Measurements from ENCODE around the gene ZNF331.

The ZNF331 gene

DNA sequence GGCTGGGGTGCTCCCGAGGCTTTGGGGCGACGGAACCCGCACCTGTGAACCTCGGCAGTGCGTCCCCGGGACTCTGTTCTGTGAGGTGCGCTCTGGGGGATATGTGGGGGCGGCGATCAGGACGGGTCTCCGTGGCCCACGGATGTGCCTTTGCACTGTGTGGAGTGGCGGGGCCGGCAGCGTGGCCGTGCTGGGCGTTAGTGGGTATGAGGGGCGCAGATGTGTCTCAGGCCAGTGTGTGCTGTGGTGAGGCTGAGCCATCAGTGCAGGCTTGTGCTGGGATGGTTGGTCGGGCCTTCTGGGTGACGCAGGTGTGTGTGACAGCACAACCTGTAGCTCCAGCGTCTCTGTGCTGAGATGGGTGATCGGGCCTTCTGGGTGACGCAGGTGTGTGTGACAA lies 16.9 kb downstream of the ZNF331 start:
- Histone ChIP-seq H3K36me3 (ENCODE audit: insufficient read depth, low read length) (peaks cover 5% of the 10 kb centered on the region), H3K27me3 (ENCODE audit: insufficient read depth, low read length) (no peaks in the 10 kb centered on the region), H2AFZ (ENCODE audit: low read depth, low read length) (no peak overlapping the region), H3K9me3 (ENCODE audit: low read length) (peaks cover 21% of the 10 kb centered on the region), H3K4me3 (ENCODE audit: low read length) (no peak overlapping the region), H3K4me1 (ENCODE audit: insufficient read depth, low read length) (no peaks in the 10 kb centered on the region)

DNA sequence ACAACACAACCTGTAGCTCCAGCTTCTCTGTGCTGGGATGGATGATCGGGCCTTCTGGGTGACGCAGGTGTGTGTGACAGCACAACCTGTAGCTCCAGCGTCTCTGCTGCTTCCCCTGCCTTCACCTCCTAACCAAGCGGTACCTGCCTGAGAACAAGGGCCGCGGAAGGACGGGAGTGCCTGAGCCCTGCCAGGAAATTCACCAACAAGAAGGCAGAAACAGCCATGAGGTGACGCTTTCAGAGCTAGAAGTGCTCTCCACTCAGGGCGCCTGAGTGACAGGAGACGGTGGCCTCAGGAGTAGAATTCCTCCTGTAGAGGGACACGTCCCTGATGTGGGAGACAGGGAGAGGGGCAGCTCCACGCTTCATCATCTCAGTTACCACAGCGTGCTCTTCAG lies 17.4 kb downstream of the ZNF331 start:
- H3K4me3 ChIP-seq (ENCODE audit: low read length) = no peak overlapping the region

DNA sequence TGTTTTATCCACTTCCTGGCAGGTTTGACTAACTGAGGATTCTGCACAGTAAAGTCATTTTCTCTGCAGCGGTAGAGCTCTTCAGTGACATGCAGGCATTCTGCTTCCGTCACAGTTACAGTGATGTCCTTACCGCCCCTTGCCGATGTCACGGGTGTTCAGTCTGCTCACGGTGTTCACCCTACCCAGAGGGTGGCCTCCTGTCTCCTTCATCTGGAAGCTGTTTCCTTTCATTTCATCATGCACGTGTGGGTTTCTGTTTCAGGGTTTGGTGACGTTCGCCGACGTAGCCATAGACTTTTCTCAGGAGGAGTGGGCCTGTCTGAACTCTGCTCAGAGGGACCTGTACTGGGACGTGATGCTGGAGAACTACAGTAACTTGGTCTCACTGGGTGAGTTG lies 33.4 kb downstream of the ZNF331 start:
- Histone ChIP-seq H3K4me1 (ENCODE audit: insufficient read depth, low read length) (no peaks in the 10 kb centered on the region), H2AFZ (ENCODE audit: low read depth, low read length) (no peak overlapping the region), H3K9me3 (ENCODE audit: low read length) (peaks cover 26% of the 10 kb centered on the region), H3K36me3 (ENCODE audit: insufficient read depth, low read length) (peaks cover 10% of the 10 kb centered on the region), H3K4me3 (ENCODE audit: low read length) (no peak overlapping the region), H3K27me3 (ENCODE audit: insufficient read depth, low read length) (no peaks in the 10 kb centered on the region)

More for the DNA sequence above, 17.4 kb downstream of the ZNF331 start:
- H2AFZ ChIP-seq (ENCODE audit: low read depth, low read length) = no peak overlapping the region
- no peaks in the 10 kb centered on the region for H3K4me1 ChIP-seq (ENCODE audit: insufficient read depth, low read length)
- H3K9me3 ChIP-seq (ENCODE audit: low read length) = peaks cover 21% of the 10 kb centered on the region
- peaks cover 5% of the 10 kb centered on the region for H3K36me3 ChIP-seq (ENCODE audit: insufficient read depth, low read length)
- H3K27me3 ChIP-seq (ENCODE audit: insufficient read depth, low read length) = no peaks in the 10 kb centered on the region

DNA sequence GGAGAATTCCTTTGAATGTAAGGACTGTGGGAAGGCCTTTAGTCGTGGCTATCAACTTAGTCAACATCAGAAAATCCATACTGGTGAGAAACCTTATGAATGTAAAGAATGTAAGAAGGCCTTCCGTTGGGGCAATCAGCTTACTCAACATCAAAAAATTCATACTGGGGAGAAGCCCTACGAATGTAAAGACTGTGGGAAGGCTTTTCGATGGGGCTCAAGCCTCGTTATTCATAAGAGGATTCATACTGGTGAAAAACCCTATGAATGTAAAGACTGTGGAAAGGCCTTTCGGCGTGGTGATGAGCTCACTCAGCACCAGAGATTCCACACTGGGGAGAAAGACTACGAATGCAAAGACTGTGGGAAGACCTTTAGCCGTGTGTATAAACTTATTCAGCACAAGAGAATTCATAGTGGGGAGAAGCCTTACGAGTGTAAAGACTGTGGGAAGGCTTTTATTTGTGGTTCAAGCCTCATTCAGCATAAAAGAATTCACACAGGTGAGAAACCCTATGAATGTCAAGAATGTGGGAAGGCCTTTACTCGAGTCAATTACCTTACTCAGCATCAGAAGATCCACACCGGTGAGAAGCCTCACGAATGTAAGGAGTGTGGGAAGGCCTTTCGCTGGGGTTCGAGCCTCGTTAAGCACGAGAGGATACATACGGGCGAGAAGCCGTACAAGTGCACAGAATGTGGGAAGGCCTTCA lies 39.2 kb downstream of the ZNF331 start:
- no peak overlapping the region for H3K4me3 ChIP-seq (ENCODE audit: low read length)
- no peaks in the 10 kb centered on the region for H3K27me3 ChIP-seq (ENCODE audit: insufficient read depth, low read length)
- H3K36me3 ChIP-seq (ENCODE audit: insufficient read depth, low read length) = peaks cover 21% of the 10 kb centered on the region
- H3K4me1 ChIP-seq (ENCODE audit: insufficient read depth, low read length) = no peaks in the 10 kb centered on the region
- H3K9me3 ChIP-seq (ENCODE audit: low read length) = peaks cover 49% of the 10 kb centered on the region
- H2AFZ ChIP-seq (ENCODE audit: low read depth, low read length) = no peak overlapping the region

DNA sequence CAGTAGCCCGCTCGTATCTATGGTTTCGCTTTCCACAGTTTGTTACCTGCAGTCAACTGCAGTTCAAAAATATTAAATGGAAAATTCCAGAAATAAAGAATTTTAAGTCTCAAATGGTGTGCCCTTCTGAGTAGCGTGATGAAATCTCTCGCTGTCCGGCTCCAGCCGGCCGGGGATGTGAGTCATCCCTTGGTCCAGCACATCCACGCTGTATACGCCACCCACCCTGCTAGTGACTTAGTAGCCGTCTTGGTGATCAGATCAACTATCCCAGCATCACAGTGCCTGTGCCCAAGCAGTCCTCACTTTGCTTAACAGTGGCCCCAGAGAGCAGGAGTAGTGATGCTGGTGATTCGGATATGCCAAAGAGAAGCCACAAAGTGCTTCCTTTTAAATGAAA lies 40.0 kb downstream of the ZNF331 start:
- Histone ChIP-seq H3K4me3 (ENCODE audit: low read length) (no peak overlapping the region), H2AFZ (ENCODE audit: low read depth, low read length) (no peak overlapping the region), H3K27me3 (ENCODE audit: insufficient read depth, low read length) (no peaks in the 10 kb centered on the region), H3K9me3 (ENCODE audit: low read length) (peaks cover 47% of the 10 kb centered on the region), H3K4me1 (ENCODE audit: insufficient read depth, low read length) (no peaks in the 10 kb centered on the region), H3K36me3 (ENCODE audit: insufficient read depth, low read length) (peaks cover 21% of the 10 kb centered on the region)

DNA sequence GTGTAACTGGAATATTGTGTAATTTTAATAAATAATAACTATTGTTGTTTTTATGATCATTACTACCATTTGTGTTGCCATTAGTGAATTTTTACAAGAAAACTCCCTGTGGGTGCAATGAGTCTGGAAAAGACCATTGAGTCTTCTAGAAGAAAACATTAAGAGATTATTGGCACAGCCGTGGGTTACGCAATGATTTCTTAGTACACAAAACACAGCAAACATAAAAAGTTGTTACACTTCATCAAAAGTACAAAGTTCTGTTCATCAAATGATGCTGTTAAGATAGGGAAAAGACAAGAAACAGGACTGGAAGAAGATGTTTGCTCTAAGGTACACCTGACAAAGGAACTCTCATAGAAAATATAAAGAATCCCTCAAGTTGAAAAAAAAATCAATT lies 41.6 kb downstream of the ZNF331 start:
- H3K4me1 ChIP-seq (ENCODE audit: insufficient read depth, low read length) = no peaks in the 10 kb centered on the region
- peaks cover 39% of the 10 kb centered on the region for H3K9me3 ChIP-seq (ENCODE audit: low read length)
- peaks cover 21% of the 10 kb centered on the region for H3K36me3 ChIP-seq (ENCODE audit: insufficient read depth, low read length)
- H2AFZ ChIP-seq (ENCODE audit: low read depth, low read length) = no peak overlapping the region
- no peaks in the 10 kb centered on the region for H3K27me3 ChIP-seq (ENCODE audit: insufficient read depth, low read length)
- H3K4me3 ChIP-seq (ENCODE audit: low read length) = no peak overlapping the region

DNA sequence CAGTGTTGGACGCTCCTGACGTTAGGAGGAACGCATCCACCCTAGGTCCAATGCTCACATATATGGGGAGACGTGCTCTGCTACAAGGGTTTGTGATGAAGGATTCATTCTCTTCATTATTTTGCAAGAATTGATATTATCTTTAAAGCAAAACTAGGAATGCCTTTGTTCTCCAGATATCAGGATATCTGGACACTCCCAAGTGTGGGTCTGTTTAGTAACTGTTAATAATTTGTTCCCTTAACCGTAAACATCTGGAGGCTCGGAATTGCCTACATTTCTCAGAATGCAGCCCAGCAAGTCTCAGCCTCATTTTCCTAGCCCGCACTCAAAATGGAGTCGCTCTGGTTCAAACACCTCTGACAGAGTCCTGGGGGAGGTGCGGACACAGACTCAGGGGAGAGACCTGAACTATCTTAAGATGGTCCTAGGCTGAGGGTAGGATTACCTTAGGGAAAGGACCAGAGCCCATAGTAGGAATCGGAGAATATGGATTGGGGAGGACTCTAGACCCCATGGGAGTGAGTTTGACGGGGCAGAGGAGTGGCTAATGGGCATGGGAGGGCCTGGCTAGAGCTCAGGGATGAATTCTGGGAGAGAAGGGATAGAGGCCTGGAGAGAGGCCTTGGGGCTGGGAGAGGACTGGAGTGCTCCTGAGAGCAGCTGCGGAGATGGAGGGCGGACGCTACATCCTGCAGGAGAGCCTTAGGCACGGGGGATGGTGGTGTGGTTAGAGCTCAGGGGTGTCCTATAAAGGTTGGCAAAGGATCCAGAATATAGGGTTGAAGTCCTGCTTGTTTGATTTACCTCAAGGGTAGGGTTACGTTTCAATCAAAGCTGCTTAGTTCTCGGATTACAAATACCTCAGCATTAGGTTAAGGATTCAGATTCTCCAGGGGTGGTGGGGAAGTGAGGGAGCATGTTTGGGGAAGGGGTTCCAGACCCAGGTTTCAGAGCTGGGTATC lies 43.2 kb downstream of the ZNF331 start:
- Histone ChIP-seq H3K27me3 (ENCODE audit: insufficient read depth, low read length) (no peaks in the 10 kb centered on the region), H2AFZ (ENCODE audit: low read depth, low read length) (no peak overlapping the region), H3K9me3 (ENCODE audit: low read length) (peaks cover 32% of the 10 kb centered on the region), H3K4me1 (ENCODE audit: insufficient read depth, low read length) (no peaks in the 10 kb centered on the region), H3K36me3 (ENCODE audit: insufficient read depth, low read length) (peaks cover 21% of the 10 kb centered on the region), H3K4me3 (ENCODE audit: low read length) (no peak overlapping the region)

DNA sequence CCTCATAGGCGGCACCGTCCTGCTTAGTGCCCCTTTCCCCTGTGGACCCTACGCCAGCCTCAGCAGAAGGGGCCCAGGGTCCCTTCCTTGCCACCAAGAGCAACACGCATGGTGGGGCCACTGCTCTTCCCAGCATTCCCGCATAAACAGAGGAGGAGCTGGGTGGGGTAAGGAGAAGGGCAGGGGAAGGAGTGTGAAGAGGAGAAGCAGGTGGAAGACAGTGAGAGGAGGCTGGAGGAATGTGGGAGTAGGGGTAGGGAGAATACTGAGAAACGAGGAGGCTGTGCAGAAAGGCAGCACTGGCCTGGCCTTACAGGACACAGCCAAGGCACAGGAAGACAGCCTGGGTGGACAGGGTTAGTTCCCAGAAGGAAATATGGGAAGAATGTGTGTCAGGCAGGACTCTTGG lies 43.9 kb downstream of the ZNF331 start:
- peaks cover 28% of the 10 kb centered on the region for H3K9me3 ChIP-seq (ENCODE audit: low read length)
- no peak overlapping the region for H2AFZ ChIP-seq (ENCODE audit: low read depth, low read length)
- H3K27me3 ChIP-seq (ENCODE audit: insufficient read depth, low read length) = no peaks in the 10 kb centered on the region
- H3K4me3 ChIP-seq (ENCODE audit: low read length) = no peak overlapping the region
- no peaks in the 10 kb centered on the region for H3K4me1 ChIP-seq (ENCODE audit: insufficient read depth, low read length)
- peaks cover 16% of the 10 kb centered on the region for H3K36me3 ChIP-seq (ENCODE audit: insufficient read depth, low read length)

DNA sequence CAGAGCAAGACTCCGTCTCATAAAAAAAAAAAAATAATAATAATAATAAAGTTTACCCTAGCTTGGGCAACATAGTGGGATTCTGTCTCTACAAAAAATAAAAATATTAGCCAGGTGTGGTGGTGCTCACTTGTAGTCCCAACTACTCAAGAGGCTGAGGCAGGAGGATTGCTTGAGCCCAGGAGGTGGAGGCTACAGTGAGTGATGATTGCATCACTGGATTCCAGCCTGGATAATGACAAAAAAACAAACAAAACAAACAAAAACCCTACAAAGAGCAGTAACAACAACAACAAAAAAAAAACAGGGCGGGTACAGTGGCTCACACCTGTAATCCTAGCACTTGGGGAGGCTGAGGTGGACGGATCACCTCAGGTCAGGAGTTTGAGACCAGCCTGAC lies 45.2 kb downstream of the ZNF331 start:
- H2AFZ ChIP-seq (ENCODE audit: low read depth, low read length) = no peak overlapping the region
- peaks cover 15% of the 10 kb centered on the region for H3K9me3 ChIP-seq (ENCODE audit: low read length)
- no peak overlapping the region for H3K4me3 ChIP-seq (ENCODE audit: low read length)
- H3K27me3 ChIP-seq (ENCODE audit: insufficient read depth, low read length) = no peaks in the 10 kb centered on the region
- H3K4me1 ChIP-seq (ENCODE audit: insufficient read depth, low read length) = no peaks in the 10 kb centered on the region
- H3K36me3 ChIP-seq (ENCODE audit: insufficient read depth, low read length) = peaks cover 4% of the 10 kb centered on the region

DNA sequence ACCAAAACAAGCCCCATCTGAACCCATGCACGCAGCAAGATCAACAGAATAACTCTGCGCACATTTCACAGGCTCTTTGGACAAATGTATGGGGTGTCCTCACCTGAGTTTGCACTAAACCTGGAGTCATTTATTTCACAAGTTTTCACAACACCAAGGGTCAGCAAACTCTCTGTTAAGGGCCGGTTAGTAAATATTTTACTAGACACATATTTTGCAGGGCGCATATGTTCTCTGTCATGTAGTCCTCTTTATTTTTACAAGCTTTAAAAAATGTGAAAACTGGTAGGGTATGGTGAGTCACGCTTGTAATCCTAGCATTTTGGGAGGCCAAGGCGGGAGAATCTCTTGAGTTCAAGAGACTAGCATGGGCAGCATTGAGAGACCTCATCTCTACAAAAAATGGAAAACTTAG lies 48.3 kb downstream of the ZNF331 start:
- H3K9me3 ChIP-seq (ENCODE audit: low read length) = peaks cover 3% of the 10 kb centered on the region
- no peaks in the 10 kb centered on the region for H3K36me3 ChIP-seq (ENCODE audit: insufficient read depth, low read length)
- no peak overlapping the region for H2AFZ ChIP-seq (ENCODE audit: low read depth, low read length)
- H3K4me3 ChIP-seq (ENCODE audit: low read length) = no peak overlapping the region
- no peaks in the 10 kb centered on the region for H3K27me3 ChIP-seq (ENCODE audit: insufficient read depth, low read length)
- no peaks in the 10 kb centered on the region for H3K4me1 ChIP-seq (ENCODE audit: insufficient read depth, low read length)

DNA sequence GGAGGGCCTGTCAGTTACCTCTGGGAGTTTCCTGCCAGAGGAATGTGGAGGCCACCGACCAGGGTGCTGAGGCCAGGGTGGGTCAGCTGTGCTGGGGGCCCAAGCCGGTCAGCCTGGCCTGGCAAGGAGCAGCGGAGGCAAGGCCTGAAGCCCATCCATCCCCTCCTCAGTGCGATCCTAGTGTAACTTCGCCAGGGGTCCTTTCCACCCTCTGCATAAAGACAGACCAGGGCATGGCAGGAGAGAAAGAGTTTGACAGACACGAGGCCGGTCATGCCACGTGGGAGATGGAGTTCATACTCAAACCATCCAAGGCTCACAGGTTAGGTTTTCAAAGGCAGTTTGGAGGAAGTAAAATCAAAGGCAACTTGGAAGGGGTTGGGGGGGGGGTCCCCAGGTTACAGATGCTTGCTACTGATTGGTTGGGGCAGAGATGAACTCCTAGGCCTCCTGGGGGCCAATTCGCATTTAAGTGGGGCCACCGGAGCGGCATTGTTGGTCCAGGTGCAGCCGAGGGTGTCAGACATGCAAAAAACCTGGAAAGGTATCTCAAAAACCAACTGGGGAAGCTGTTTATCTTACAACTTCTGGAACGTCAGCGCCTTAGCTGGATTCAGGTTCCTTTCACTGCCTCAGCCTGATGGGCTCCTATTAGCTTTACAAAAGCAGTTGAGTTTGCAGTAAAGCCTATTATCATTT lies 57.0 kb downstream of the ZNF331 start:
- no peaks in the 10 kb centered on the region for H3K27me3 ChIP-seq (ENCODE audit: insufficient read depth, low read length)
- no peak overlapping the region for H3K4me3 ChIP-seq (ENCODE audit: low read length)
- no peaks in the 10 kb centered on the region for H3K4me1 ChIP-seq (ENCODE audit: insufficient read depth, low read length)
- no peak overlapping the region for H2AFZ ChIP-seq (ENCODE audit: low read depth, low read length)
- H3K36me3 ChIP-seq (ENCODE audit: insufficient read depth, low read length) = no peaks in the 10 kb centered on the region
- no peaks in the 10 kb centered on the region for H3K9me3 ChIP-seq (ENCODE audit: low read length)

DNA sequence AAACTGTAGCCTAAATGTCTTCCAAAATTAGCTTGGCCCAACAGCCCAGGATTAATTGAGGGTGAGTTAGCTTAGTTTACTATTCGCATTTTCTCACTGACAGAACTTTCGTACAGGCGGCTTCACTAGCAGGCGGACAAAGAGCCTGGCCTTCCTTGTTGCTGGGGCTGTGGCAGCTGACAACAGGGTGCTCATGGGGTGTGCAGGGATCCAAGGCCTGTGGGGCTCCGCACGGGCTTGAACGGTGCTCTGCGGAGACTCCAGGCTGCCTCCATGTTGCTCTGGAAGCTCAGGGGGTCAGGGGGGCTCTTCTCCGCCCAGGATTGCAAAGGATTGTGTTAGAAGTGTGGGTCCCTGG lies 57.5 kb downstream of the ZNF331 start:
- no peaks in the 10 kb centered on the region for H3K27me3 ChIP-seq (ENCODE audit: insufficient read depth, low read length)
- H2AFZ ChIP-seq (ENCODE audit: low read depth, low read length) = no peak overlapping the region
- no peak overlapping the region for H3K4me3 ChIP-seq (ENCODE audit: low read length)
- no peaks in the 10 kb centered on the region for H3K36me3 ChIP-seq (ENCODE audit: insufficient read depth, low read length)
- H3K4me1 ChIP-seq (ENCODE audit: insufficient read depth, low read length) = no peaks in the 10 kb centered on the region
- no peaks in the 10 kb centered on the region for H3K9me3 ChIP-seq (ENCODE audit: low read length)

DNA sequence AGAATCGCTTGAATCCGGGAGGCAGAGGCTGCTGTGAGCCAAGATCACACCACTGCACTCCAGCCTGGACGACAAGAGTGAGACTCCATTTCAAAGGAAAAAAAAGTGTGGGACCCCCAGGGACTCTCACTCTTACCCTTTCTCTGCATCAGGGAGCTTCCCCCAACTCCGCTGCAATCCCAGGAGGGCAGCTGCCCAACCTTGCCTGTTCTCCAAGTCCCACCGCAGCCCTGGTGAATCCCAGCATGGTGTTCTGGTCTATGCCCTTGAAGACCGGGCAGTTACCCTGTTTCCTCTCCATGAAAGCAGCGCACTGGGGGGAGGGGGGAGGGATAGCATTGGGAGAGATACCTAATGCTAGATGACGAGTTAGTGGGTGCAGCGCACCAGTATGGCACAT lies 58.1 kb downstream of the ZNF331 start:
- Histone ChIP-seq H3K36me3 (ENCODE audit: insufficient read depth, low read length) (no peaks in the 10 kb centered on the region), H3K9me3 (ENCODE audit: low read length) (no peaks in the 10 kb centered on the region), H3K27me3 (ENCODE audit: insufficient read depth, low read length) (no peaks in the 10 kb centered on the region), H3K4me1 (ENCODE audit: insufficient read depth, low read length) (no peaks in the 10 kb centered on the region), H3K4me3 (ENCODE audit: low read length) (no peak overlapping the region), H2AFZ (ENCODE audit: low read depth, low read length) (no peak overlapping the region)

All from neuron (in vitro differentiated cells).